Caco-2 (cell line): ENCODE results near the gene TSSK1B. TPM values are rescaled to one million over a fixed set of nuclear protein-coding genes. Genes with fewer than 3 reads are reported as not detected.

ENCODE experiments used
- BruUV-seq: library from RNA; stranded (reverse); fragments of 400-500 nt; replicated peaks from 2 replicates; lab custom pipeline; 2021; lab: Mats Ljungman, UMichigan
- CTCF ChIA-PET: fragments of 300-600 bp; sonication (Branson Sonifier 250); formaldehyde crosslinking; loops from one replicate; lab custom pipeline; 2022; ENCODE audit warnings: antibody characterized with exemption; lab: Charles Lee
- POLR2A ChIA-PET: fragments of 300-600 bp; sonication (Branson Sonifier 250); formaldehyde crosslinking; loops from one replicate; lab custom pipeline; 2022; ENCODE audit warnings: antibody characterized with exemption; lab: Charles Lee
- DNase-seq, 2 experiments: peaks; one replicate each; pipeline versions ENCODE4 v3.0.0 to v3.0.0-alpha.2; 2020 to 2022
- H3K27me3 ChIP-seq: replicated peaks from 2 replicates; pipeline ENCODE4 v1.6.0; 2011; ENCODE audit warnings: low read length; ENCODE audit not compliant: control insufficient read depth, insufficient read depth
- H3K36me3 ChIP-seq: 2 replicates; pipeline ENCODE4 v1.5.1; 2011; ENCODE audit warnings: low read length; ENCODE audit not compliant: control insufficient read depth, insufficient read depth
- H3K4me1 ChIP-seq: fragments of 250-450 bp; sonication (Bioruptor Pico); 2 replicates; pipeline ENCODE4 v1.5.1; 2020; ENCODE audit warnings: mild to moderate bottlenecking
- H3K4me3 ChIP-seq: 2 replicates; pipeline ENCODE4 v1.5.1; 2011; ENCODE audit warnings: low read depth, mild to moderate bottlenecking, control low read depth, low read length
- H3K9me3 ChIP-seq: fragments of 250-450 bp; sonication (Bioruptor Pico); 2 replicates; pipeline ENCODE4 v1.5.1; 2020; ENCODE audit warnings: mild to moderate bottlenecking, moderate library complexity
- H3K27ac Mint-ChIP-seq: one replicate; pipeline ENCODE4 v1.8.0; 2022; ENCODE audit warnings: mixed read lengths; ENCODE audit not compliant: unreplicated experiment
- H3K27me3 Mint-ChIP-seq: one replicate; pipeline ENCODE4 v1.8.0; 2022; ENCODE audit warnings: mixed read lengths; ENCODE audit not compliant: insufficient read depth, unreplicated experiment
- H3K36me3 Mint-ChIP-seq: one replicate; pipeline ENCODE4 v1.8.0; 2022; ENCODE audit warnings: mild to moderate bottlenecking, mixed read lengths; ENCODE audit not compliant: insufficient read depth, unreplicated experiment
- H3K4me1 Mint-ChIP-seq: one replicate; pipeline ENCODE4 v1.8.0; 2022; ENCODE audit warnings: low read depth, mixed read lengths; ENCODE audit not compliant: unreplicated experiment
- H3K4me3 Mint-ChIP-seq: one replicate; pipeline ENCODE4 v1.8.0; 2022; ENCODE audit warnings: mild to moderate bottlenecking, moderate library complexity, mixed read lengths; ENCODE audit not compliant: unreplicated experiment
- H3K9me3 Mint-ChIP-seq: one replicate; pipeline ENCODE4 v1.8.0; 2022; ENCODE audit warnings: mixed read lengths; ENCODE audit not compliant: unreplicated experiment
- CTCF ChIP-seq, 2 experiments: fragments of 200-600 bp in 1 of 2; IDR thresholded peaks; 1 replicate in 1 of 2; 2 replicates in 1 of 2; pipeline versions ENCODE4 v1.5.1 to v1.8.0; 2011 to 2022; ENCODE audit warnings: antibody characterized with exemption in 1 of 2, control low read depth in 1 of 2, inconsistent platforms in 1 of 2, low read depth in 1 of 2, low read length in 1 of 2, mild to moderate bottlenecking in 1 of 2, moderate library complexity in 1 of 2; ENCODE audit not compliant: insufficient read depth in 1 of 2, severe bottlenecking in 1 of 2, unreplicated experiment in 1 of 2
- intact Hi-C: fragments of 100-400 bp; cut with micrococcal nuclease; formaldehyde crosslinking; loops from one replicate; pipeline ENCODE4 v1.10.0; 2022; ENCODE audit not compliant: unreplicated experiment
- total RNA-seq: library from RNA; stranded (reverse); gene quantifications from 2 replicates; pipeline ENCODE4 v1.2.3, GENCODE V29; 2022

TSSK1B gene
- total RNA-seq, 1 experiment from 2014 or later, result not detected

- Histone ChIP-seq H3K4me1 (no peaks in the 10 kb centered on the region), H3K9me3 (no peaks in the 10 kb centered on the region), H3K27me3 (no peaks in the 10 kb centered on the region), H3K36me3 (no peaks in the 10 kb centered on the region), H3K4me3 (no peak overlapping the region)
- Mint-ChIP-seq H3K4me3 (no peak overlapping the region), H3K27ac (no peak overlapping the region), H3K36me3 (no peaks in the 10 kb centered on the region), H3K27me3 (peaks cover 12% of the 10 kb centered on the region), H3K9me3 (no peaks in the 10 kb centered on the region), H3K4me1 (no peaks in the 10 kb centered on the region)
- TF ChIP-seq CTCF (IDR thresholded peaks at IDR 0.05; ENCODE audit: insufficient read depth in 1 of 2, low read depth in 1 of 2, low read length in 1 of 2, severe bottlenecking in 1 of 2, unreplicated experiment in 1 of 2), result no peak
- DNase-seq, result no peak
- CTCF ChIA-PET, result no interaction called here
- BruUV-seq, result no TSS peak
- intact Hi-C loops, result no loop called here
- POLR2A ChIA-PET, result no interaction called here
Measured at GRCh38 chr5:113390224-113390623, 44.6 kb downstream of the TSSK1B start.

GRCh38 chr5:113389116-113389515 lies 45.7 kb downstream of the TSSK1B start:
- no peak overlapping the region for H3K27ac Mint-ChIP-seq
- CTCF ChIA-PET, result interaction anchor here (0.6 kb wide), 1 partner anchor 350 kb away, joined by 3 read pairs; no protein-coding TSS in a partner anchor
- Histone ChIP-seq H3K9me3 (no peaks in the 10 kb centered on the region), H3K27me3 (no peaks in the 10 kb centered on the region), H3K36me3 (no peaks in the 10 kb centered on the region), H3K4me3 (no peak overlapping the region), H3K4me1 (no peaks in the 10 kb centered on the region)
- H3K4me3 Mint-ChIP-seq, result no peak overlapping the region
- H3K4me1 Mint-ChIP-seq, result no peaks in the 10 kb centered on the region
- H3K9me3 Mint-ChIP-seq, result no peaks in the 10 kb centered on the region
- peaks cover 8% of the 10 kb centered on the region for H3K27me3 Mint-ChIP-seq
- POLR2A ChIA-PET, result no interaction called here
- no peak for TF ChIP-seq CTCF (IDR thresholded peaks at IDR 0.05; ENCODE audit: insufficient read depth in 1 of 2, low read depth in 1 of 2, low read length in 1 of 2, severe bottlenecking in 1 of 2, unreplicated experiment in 1 of 2)
- no TSS peak for BruUV-seq
- intact Hi-C loops, result no loop called here
- DNase-seq, result no peak
- H3K36me3 Mint-ChIP-seq, result no peaks in the 10 kb centered on the region

- no TSS peak for BruUV-seq
- DNase-seq, result no peak
- no peak for TF ChIP-seq CTCF (IDR thresholded peaks at IDR 0.05; ENCODE audit: insufficient read depth in 1 of 2, low read depth in 1 of 2, low read length in 1 of 2, severe bottlenecking in 1 of 2, unreplicated experiment in 1 of 2)
- ChIA-PET CTCF (no interaction called here), POLR2A (no interaction called here)
- H3K27me3 ChIP-seq, result no peaks in the 10 kb centered on the region
- intact Hi-C loops, result no loop called here
- no peak overlapping the region for H3K4me3 Mint-ChIP-seq
- H3K9me3 Mint-ChIP-seq, result no peaks in the 10 kb centered on the region
- H3K4me1 ChIP-seq, result no peaks in the 10 kb centered on the region
- H3K27ac Mint-ChIP-seq, result no peak overlapping the region
- H3K4me3 ChIP-seq, result no peak overlapping the region
- H3K36me3 ChIP-seq, result no peaks in the 10 kb centered on the region
- no peaks in the 10 kb centered on the region for H3K36me3 Mint-ChIP-seq
- H3K4me1 Mint-ChIP-seq, result no peaks in the 10 kb centered on the region
- H3K27me3 Mint-ChIP-seq, result peaks cover 10% of the 10 kb centered on the region
- H3K9me3 ChIP-seq, result no peaks in the 10 kb centered on the region
Measured at GRCh38 chr5:113387844-113388243, 46.9 kb downstream of the TSSK1B start.
